Effector memory CD4-positive, alpha-beta T cell (primary cell): Measurements from ENCODE around the gene ZBTB3.
"Not testable (repeated sequence)": the region's sequence is repeated elsewhere in the genome, so short reads cannot be mapped to it uniquely, and the experiment has no call there.

ENCODE experiments used
- DNase-seq, 3 donors: peaks; one replicate each; pipeline ENCODE4 v3.0.0-alpha.2; 2020
- H3K27ac ChIP-seq: 2 replicates; pipeline ENCODE4 v1.7.0; 2013; ENCODE audit warnings: mild to moderate bottlenecking, low read length, moderate library complexity; ENCODE audit not compliant: insufficient read depth, poor library complexity, severe bottlenecking
- H3K27me3 ChIP-seq: replicated peaks from 2 replicates; pipeline ENCODE4 v1.7.0; 2013; ENCODE audit warnings: mild to moderate bottlenecking, low read length; ENCODE audit not compliant: insufficient read depth, control insufficient read depth, poor library complexity, severe bottlenecking
- H3K36me3 ChIP-seq: 2 replicates; pipeline ENCODE4 v1.7.0; 2013; ENCODE audit warnings: mild to moderate bottlenecking, low read length, moderate library complexity; ENCODE audit not compliant: control insufficient read depth, insufficient read depth
- H3K4me1 ChIP-seq: 2 replicates; pipeline ENCODE4 v1.7.0; 2013; ENCODE audit warnings: low read length, mild to moderate bottlenecking; ENCODE audit not compliant: control insufficient read depth, insufficient read depth, poor library complexity, severe bottlenecking
- H3K4me3 ChIP-seq: 2 replicates; pipeline ENCODE4 v1.7.0; 2013; ENCODE audit warnings: low read length, low read depth, mild to moderate bottlenecking; ENCODE audit not compliant: insufficient read depth, poor library complexity, severe bottlenecking
- H3K9me3 ChIP-seq: 2 replicates; pipeline ENCODE4 v1.7.0; 2013; ENCODE audit warnings: mild to moderate bottlenecking, low read length, moderate library complexity; ENCODE audit not compliant: control insufficient read depth

The ZBTB3 gene

DNA sequence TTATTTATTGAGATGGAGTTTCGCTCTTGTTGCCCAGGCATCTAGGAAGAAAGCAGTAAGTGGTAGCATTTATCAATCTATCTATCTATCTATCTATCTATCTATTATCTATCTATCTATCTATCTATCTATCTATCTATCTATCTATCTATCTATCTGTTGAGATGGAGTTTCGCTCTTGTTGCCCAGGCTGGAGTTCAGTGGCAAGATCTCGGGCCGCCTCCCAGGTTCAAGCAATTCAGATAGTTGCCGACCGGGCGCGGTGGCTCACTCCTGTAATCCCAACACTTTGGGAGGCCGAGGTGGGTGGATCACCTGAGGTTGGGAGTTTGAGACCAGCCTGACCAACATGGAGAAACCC lies 6.9 kb upstream of the ZBTB3 start:
- H3K4me3 ChIP-seq, H3K9me3 ChIP-seq, H3K36me3 ChIP-seq, H3K27me3 ChIP-seq, DNase-seq: not testable (repeated sequence)
- Histone ChIP-seq H3K27ac (peak overlapping the region; percentile 18), H3K4me1 (peaks cover 16% of the 10 kb centered on the region)

DNA sequence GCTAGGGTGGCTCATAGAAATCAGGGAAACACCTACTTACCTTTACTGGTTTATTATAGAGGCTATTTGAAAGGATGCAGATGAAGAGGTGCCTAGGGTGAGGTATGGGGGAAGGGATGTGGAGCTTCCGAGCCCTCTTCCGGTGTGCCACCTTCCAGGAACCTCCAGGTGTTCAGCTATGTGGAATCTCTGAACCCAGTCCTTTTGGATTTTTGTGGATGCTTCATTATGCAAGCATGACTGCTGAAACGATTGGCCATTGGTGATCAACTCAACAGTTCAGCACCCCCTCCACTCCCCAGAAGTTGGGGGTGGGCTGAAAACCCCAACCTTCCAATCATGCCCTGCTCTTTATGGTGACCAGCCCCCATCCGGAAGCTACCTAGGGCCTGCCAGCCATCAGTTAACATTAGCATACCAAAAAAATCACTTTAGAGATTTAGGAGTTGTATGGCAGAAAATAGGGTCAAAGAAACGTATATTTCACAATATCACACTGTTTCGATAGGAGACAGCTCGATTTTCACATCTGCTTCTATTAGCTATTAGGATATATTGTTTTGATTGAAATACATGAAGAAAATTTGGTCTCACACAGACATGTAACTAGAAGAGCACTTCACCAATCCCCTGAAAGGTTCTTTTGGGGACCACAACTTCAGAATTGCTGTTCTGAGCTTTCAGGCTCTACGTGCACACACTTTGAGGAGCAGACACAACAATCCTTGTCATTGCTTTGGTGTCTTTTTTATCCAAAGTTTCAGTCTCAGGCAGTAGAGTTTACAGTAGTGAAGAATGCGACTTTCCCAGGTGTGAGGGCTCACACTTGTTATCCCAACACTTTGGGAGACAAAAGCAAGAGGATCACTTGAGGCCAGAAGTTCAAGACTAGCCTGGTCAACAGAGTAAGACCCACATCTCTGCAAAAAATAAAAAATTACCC lies 4.2 kb upstream of the ZBTB3 start:
- H3K27ac ChIP-seq: no peak overlapping the region
- H3K4me1 ChIP-seq: peaks cover 27% of the 10 kb centered on the region
- H3K27me3 ChIP-seq: no peaks in the 10 kb centered on the region
- no peak for DNase-seq
- no peaks in the 10 kb centered on the region for H3K36me3 ChIP-seq
- no peaks in the 10 kb centered on the region for H3K9me3 ChIP-seq
- H3K4me3 ChIP-seq: no peak overlapping the region

DNA sequence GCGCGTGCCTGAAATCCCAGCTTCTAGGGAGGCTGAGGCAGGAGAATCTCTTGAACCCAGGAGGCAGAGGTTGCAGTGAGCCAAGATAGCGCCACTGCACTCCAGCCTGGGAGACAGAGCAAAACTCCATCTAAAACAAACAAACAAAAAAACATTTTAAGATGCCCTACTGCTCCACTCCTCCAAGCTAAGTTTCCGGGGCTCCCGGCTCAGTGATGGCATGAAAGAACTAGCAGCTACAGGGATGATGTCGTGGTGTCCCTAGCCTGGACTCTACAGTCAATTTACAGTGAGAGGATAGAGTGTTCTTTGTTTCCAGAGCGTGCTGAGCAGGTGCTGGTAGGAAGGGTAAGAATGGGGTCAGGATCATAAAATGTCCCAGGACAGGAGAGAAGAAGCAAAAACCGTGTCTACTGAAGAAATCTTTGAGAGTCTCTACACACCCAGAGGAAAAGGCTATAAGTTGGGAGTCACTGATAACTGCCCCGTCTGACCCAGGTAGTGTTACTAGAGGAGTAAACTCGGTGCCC lies 1.2 kb upstream of the ZBTB3 start:
- no peak for DNase-seq
- H3K4me3 ChIP-seq: no peak overlapping the region
- H3K27ac ChIP-seq: no peak overlapping the region

DNA sequence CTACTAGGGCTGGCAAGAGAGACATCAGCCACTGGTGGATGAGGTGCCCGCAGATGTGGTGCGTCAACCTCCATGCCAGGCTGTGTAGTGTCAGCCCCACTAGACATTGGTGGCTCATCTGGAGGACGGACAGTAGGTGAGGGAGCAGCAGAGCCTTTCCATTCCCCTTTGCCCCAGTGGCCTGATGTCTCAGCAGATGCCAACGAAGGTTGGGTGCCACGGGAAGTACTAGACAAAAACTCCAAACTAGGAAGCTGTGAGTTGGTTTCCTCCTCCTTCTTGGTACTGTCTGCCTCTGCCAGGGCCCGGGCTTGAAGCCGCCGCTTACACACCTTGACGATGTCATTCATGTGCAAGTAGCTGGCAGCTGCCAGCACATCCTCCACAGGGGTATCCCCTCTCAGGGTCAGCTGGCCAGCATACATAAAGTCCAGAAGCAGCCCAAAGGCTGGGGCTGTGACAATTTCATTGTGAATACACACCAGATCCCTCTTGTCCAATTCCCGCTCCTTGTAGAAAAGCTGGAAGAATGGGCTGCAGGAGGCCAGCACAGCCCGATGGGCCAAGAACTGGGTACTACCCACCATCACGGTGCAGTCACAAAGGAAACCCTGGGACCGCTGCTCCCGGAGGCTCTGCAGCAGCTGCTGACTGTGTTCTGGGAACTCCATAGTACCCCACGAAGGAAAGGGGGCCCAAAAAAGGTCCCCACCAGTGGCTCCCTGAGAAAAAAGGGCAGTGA lies 795 bp downstream of the ZBTB3 start:
- DNase-seq: no peak
- Histone ChIP-seq H3K4me1 (peaks cover 18% of the 10 kb centered on the region), H3K9me3 (no peaks in the 10 kb centered on the region), H3K27me3 (no peaks in the 10 kb centered on the region), H3K4me3 (peak overlapping the region; percentile 90), H3K27ac (peak overlapping the region; percentile 95), H3K36me3 (peaks cover 8% of the 10 kb centered on the region)

More for the DNA sequence above, 1.2 kb upstream of the ZBTB3 start:
- Histone ChIP-seq H3K4me1 (peaks cover 18% of the 10 kb centered on the region), H3K9me3 (no peaks in the 10 kb centered on the region), H3K36me3 (peaks cover 8% of the 10 kb centered on the region), H3K27me3 (no peaks in the 10 kb centered on the region)

DNA sequence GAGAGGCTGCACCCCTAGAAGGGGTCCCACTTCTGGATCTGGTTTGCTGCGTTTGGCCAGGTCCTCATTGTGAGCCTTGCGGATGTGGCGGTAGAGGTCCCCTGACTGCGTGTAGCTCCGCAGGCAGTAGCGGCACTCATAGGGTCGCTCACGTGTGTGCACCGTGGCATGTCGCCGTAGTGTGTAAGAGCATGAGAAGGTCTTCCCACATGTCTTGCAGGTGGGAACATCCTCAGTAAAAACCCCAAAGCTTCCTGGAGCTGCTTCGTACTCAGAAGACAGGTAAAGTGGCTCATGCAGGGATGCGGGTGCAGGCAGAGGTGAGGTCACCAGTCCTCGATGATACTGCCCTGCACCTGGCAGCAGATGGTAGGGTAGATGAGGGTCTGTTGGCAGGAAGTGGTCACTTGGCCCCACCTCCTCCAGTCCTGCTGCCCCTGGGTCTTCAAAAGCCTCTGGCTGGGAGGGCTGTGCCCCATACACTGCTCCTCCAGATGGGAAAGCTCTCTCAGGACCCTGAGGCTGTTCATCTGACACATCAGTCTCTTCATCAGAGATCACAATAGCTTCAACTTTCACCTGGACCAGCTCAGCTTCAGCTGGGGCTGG lies 1.7 kb downstream of the ZBTB3 start:
- no peak for DNase-seq
- H3K9me3 ChIP-seq: no peaks in the 10 kb centered on the region
- peaks cover 8% of the 10 kb centered on the region for H3K36me3 ChIP-seq
- H3K27ac ChIP-seq: no peak overlapping the region
- H3K4me1 ChIP-seq: peaks cover 18% of the 10 kb centered on the region
- no peaks in the 10 kb centered on the region for H3K27me3 ChIP-seq
- H3K4me3 ChIP-seq: no peak overlapping the region

DNA sequence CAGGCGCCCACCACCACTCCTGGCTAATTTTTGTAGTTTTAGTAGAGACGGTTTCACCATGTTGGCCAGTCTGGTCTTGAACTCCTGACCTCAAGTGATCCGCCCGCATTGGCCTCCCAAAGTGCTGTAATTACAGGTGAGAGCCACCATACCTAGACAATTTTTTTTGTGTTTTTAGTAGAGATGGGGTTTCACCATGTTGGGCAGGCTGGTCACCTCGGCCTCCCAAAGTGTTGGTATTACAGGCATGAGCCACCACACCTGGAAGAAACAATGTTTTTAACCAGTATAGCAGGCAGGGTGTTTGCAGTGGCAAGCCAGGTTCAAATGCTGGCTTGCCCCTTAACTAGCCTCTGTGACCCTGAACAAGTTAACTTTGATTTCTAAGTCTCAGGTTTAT lies 4.0 kb downstream of the ZBTB3 start:
- peaks cover 18% of the 10 kb centered on the region for H3K4me1 ChIP-seq
- not testable (repeated sequence) for H3K27ac ChIP-seq, H3K27me3 ChIP-seq, DNase-seq, H3K4me3 ChIP-seq, H3K9me3 ChIP-seq, H3K36me3 ChIP-seq

DNA sequence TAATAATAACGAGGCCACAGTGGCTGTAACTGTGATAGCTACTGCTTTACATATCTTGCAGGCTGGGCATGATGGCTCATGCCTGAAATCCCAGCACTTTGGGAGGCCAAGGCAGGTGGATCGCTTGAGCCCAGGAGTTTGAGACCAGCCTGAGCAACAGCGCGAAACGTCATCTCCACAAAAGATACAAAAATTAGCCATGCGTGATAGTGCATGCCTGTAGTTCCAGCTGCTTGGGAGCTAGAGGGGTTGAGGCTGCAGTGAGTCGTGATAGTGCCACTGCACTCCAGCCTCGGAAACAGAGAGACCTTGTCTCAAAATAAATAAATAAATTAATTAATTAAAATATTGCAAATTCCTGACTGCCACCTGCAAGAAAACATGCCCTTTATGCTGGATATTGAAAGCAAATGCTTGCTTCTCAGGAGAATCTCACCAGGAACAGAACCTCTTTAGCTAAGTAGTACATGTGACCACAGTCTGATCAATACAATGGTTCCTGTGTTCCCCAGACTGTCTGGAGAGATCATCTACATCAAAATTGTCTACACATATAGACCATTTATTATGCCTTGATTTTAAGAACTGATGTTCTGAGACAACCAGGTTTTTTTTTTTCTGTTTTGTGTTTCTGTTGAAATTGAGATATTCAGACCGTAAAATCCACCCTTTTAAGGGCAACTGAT lies 6.3 kb downstream of the ZBTB3 start:
- H3K4me3 ChIP-seq: no peak overlapping the region
- peaks cover 8% of the 10 kb centered on the region for H3K36me3 ChIP-seq
- H3K27me3 ChIP-seq: no peaks in the 10 kb centered on the region
- DNase-seq: no peak
- H3K4me1 ChIP-seq: peaks cover 2% of the 10 kb centered on the region
- no peak overlapping the region for H3K27ac ChIP-seq
- no peaks in the 10 kb centered on the region for H3K9me3 ChIP-seq

DNA sequence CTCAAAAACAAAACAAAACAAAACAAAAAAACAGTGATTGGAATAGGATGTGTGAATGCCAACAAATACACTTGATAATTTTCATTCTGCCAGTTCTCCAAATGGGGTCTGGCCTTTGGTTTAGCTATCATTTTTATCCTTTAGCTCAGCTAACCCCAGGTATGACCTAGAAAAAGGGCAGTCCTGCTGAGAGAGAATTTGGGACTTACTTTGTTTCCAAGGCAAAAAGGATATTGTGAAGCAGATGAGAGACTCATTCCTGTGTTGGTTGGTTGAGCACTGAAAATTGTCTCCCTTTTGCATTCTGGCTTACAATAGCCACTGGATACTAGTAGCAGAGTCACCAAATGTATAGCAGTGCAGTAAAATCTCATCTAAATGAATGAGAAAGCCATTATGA lies 16.8 kb downstream of the ZBTB3 start:
- Histone ChIP-seq H3K36me3 (peaks cover 23% of the 10 kb centered on the region), H3K9me3 (no peaks in the 10 kb centered on the region), H3K27ac (no peak overlapping the region), H3K27me3 (no peaks in the 10 kb centered on the region), H3K4me1 (no peaks in the 10 kb centered on the region), H3K4me3 (no peak overlapping the region)
- DNase-seq: no peak

DNA sequence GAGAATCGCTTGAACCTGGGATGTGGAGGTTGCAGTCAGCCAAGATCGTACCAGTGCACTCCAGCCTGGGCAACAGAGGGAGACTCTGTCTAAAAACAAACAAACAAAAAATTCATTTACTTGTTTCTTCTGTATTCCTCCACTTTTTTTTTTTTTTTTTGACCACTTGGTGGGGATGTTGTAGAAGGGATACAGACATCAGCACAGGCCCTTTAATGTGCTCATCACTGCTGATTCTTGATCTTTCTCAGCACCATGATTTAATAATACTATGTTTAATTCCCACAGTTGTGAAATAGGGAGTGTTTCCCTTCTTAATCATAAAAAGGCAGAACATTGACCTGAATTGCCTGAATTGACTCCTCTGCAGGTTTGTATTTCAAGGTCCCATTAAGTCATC lies 21.1 kb downstream of the ZBTB3 start:
- Histone ChIP-seq H3K4me3 (no peak overlapping the region), H3K9me3 (no peaks in the 10 kb centered on the region), H3K4me1 (peaks cover 8% of the 10 kb centered on the region), H3K27me3 (no peaks in the 10 kb centered on the region), H3K27ac (no peak overlapping the region), H3K36me3 (peaks cover 13% of the 10 kb centered on the region)
- DNase-seq: no peak
